ENCODE measurements around the gene TEAD1. TPM values are rescaled to one million over a fixed set of nuclear protein-coding genes. Genes with fewer than 3 reads are reported as not detected.

Gene TEAD1
- total and polyA plus RNA-seq, 2 experiments from 2014 or later: 24.5 to 103 TPM

GRCh38 chr11:12846786-12847615, 172.8 kb downstream of the TEAD1 start:
- no peaks in the 10 kb centered on the region for H3K9me2 ChIP-seq (ENCODE audit: insufficient read depth)
- DNase-seq (ENCODE audit: low spot score): no peak
- H3K27me3 Mint-ChIP-seq (ENCODE audit: insufficient read depth, low read depth, poor library complexity): peaks cover 8% of the 10 kb centered on the region
- H3K36me3 Mint-ChIP-seq (ENCODE audit: low read depth): peaks cover 3% of the 10 kb centered on the region
- peak overlapping the region; percentile 47; the same call in 1 of the 2 replicates for H3K27ac ChIP-seq (ENCODE audit: low read depth)
- H3K27me3 ChIP-seq (ENCODE audit: insufficient read depth): no peaks in the 10 kb centered on the region
- H3K4me3 Mint-ChIP-seq: no peak overlapping the region
- H4K20me1 ChIP-seq (replicated peaks; ENCODE audit: insufficient read depth): peaks cover 2% of the 10 kb centered on the region; the same call in 1 of the 2 replicates
- TF ChIP-seq, protein P1, sequence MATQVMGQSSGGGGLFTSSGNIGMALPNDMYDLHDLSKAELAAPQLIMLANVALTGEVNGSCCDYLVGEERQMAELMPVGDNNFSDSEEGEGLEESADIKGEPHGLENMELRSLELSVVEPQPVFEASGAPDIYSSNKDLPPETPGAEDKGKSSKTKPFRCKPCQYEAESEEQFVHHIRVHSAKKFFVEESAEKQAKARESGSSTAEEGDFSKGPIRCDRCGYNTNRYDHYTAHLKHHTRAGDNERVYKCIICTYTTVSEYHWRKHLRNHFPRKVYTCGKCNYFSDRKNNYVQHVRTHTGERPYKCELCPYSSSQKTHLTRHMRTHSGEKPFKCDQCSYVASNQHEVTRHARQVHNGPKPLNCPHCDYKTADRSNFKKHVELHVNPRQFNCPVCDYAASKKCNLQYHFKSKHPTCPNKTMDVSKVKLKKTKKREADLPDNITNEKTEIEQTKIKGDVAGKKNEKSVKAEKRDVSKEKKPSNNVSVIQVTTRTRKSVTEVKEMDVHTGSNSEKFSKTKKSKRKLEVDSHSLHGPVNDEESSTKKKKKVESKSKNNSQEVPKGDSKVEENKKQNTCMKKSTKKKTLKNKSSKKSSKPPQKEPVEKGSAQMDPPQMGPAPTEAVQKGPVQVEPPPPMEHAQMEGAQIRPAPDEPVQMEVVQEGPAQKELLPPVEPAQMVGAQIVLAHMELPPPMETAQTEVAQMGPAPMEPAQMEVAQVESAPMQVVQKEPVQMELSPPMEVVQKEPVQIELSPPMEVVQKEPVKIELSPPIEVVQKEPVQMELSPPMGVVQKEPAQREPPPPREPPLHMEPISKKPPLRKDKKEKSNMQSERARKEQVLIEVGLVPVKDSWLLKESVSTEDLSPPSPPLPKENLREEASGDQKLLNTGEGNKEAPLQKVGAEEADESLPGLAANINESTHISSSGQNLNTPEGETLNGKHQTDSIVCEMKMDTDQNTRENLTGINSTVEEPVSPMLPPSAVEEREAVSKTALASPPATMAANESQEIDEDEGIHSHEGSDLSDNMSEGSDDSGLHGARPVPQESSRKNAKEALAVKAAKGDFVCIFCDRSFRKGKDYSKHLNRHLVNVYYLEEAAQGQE (IDR thresholded peaks at IDR 0.05; ENCODE audit: unreplicated experiment): no peak
- TF ChIP-seq EZH2phosphoT487 (IDR thresholded peaks at IDR 0.05; ENCODE audit: unreplicated experiment): no peak
- TF ChIP-seq, protein P2, sequence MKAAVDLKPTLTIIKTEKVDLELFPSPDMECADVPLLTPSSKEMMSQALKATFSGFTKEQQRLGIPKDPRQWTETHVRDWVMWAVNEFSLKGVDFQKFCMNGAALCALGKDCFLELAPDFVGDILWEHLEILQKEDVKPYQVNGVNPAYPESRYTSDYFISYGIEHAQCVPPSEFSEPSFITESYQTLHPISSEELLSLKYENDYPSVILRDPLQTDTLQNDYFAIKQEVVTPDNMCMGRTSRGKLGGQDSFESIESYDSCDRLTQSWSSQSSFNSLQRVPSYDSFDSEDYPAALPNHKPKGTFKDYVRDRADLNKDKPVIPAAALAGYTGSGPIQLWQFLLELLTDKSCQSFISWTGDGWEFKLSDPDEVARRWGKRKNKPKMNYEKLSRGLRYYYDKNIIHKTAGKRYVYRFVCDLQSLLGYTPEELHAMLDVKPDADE (IDR thresholded peaks at IDR 0.05): no peak
- TF ChIP-seq, protein P3, sequence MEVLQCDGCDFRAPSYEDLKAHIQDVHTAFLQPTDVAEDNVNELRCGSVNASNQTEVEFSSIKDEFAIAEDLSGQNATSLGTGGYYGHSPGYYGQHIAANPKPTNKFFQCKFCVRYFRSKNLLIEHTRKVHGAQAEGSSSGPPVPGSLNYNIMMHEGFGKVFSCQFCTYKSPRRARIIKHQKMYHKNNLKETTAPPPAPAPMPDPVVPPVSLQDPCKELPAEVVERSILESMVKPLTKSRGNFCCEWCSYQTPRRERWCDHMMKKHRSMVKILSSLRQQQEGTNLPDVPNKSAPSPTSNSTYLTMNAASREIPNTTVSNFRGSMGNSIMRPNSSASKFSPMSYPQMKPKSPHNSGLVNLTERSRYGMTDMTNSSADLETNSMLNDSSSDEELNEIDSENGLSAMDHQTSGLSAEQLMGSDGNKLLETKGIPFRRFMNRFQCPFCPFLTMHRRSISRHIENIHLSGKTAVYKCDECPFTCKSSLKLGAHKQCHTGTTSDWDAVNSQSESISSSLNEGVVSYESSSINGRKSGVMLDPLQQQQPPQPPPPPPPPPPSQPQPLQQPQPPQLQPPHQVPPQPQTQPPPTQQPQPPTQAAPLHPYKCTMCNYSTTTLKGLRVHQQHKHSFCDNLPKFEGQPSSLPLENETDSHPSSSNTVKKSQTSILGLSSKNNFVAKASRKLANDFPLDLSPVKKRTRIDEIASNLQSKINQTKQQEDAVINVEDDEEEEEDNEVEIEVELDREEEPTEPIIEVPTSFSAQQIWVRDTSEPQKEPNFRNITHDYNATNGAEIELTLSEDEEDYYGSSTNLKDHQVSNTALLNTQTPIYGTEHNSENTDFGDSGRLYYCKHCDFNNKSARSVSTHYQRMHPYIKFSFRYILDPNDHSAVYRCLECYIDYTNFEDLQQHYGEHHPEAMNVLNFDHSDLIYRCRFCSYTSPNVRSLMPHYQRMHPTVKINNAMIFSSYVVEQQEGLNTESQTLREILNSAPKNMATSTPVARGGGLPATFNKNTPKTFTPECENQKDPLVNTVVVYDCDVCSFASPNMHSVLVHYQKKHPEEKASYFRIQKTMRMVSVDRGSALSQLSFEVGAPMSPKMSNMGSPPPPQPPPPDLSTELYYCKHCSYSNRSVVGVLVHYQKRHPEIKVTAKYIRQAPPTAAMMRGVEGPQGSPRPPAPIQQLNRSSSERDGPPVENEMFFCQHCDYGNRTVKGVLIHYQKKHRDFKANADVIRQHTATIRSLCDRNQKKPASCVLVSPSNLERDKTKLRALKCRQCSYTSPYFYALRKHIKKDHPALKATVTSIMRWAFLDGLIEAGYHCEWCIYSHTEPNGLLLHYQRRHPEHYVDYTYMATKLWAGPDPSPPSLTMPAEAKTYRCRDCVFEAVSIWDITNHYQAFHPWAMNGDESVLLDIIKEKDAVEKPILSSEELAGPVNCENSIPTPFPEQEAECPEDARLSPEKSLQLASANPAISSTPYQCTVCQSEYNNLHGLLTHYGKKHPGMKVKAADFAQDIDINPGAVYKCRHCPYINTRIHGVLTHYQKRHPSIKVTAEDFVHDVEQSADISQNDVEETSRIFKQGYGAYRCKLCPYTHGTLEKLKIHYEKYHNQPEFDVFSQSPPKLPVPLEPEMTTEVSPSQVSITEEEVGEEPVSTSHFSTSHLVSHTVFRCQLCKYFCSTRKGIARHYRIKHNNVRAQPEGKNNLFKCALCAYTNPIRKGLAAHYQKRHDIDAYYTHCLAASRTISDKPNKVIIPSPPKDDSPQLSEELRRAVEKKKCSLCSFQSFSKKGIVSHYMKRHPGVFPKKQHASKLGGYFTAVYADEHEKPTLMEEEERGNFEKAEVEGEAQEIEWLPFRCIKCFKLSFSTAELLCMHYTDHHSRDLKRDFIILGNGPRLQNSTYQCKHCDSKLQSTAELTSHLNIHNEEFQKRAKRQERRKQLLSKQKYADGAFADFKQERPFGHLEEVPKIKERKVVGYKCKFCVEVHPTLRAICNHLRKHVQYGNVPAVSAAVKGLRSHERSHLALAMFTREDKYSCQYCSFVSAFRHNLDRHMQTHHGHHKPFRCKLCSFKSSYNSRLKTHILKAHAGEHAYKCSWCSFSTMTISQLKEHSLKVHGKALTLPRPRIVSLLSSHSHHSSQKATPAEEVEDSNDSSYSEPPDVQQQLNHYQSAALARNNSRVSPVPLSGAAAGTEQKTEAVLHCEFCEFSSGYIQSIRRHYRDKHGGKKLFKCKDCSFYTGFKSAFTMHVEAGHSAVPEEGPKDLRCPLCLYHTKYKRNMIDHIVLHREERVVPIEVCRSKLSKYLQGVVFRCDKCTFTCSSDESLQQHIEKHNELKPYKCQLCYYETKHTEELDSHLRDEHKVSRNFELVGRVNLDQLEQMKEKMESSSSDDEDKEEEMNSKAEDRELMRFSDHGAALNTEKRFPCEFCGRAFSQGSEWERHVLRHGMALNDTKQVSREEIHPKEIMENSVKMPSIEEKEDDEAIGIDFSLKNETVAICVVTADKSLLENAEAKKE (CRISPR knock-in tag; IDR thresholded peaks at IDR 0.05): no peak
- TF ChIP-seq STAT1 (IDR thresholded peaks at IDR 0.05; ENCODE audit: unreplicated experiment): no peak
- no peak for TF ChIP-seq EZH2 (IDR thresholded peaks at IDR 0.05; ENCODE audit: low read depth, unreplicated experiment)
- TF ChIP-seq NANOG (IDR thresholded peaks at IDR 0.05; ENCODE audit: borderline replicate concordance): no peak
- no peak for TF ChIP-seq ZNF114 (CRISPR knock-in tag; IDR thresholded peaks at IDR 0.05)
- TF ChIP-seq JUNB (IDR thresholded peaks at IDR 0.05; ENCODE audit: unreplicated experiment): no peak
- TF ChIP-seq ZNF331 (CRISPR knock-in tag; IDR thresholded peaks at IDR 0.05; ENCODE audit: low read depth): no peak
- TF ChIP-seq POLR2AphosphoS5 (IDR thresholded peaks at IDR 0.05; ENCODE audit: low read depth): no peak
- TF ChIP-seq, protein P4, sequence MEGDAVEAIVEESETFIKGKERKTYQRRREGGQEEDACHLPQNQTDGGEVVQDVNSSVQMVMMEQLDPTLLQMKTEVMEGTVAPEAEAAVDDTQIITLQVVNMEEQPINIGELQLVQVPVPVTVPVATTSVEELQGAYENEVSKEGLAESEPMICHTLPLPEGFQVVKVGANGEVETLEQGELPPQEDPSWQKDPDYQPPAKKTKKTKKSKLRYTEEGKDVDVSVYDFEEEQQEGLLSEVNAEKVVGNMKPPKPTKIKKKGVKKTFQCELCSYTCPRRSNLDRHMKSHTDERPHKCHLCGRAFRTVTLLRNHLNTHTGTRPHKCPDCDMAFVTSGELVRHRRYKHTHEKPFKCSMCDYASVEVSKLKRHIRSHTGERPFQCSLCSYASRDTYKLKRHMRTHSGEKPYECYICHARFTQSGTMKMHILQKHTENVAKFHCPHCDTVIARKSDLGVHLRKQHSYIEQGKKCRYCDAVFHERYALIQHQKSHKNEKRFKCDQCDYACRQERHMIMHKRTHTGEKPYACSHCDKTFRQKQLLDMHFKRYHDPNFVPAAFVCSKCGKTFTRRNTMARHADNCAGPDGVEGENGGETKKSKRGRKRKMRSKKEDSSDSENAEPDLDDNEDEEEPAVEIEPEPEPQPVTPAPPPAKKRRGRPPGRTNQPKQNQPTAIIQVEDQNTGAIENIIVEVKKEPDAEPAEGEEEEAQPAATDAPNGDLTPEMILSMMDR (conservative IDR thresholded peaks at IDR 0.05; ENCODE audit: low read depth in 2 of 2): no peak
- TF ChIP-seq CREB1 (CRISPR knock-in tag; IDR thresholded peaks at IDR 0.05; ENCODE audit: low read depth): no peak
- no peak for ATAC-seq
- H3K4me2 ChIP-seq: peak overlapping the region; percentile 58; the same call in 1 of the 2 replicates
- peaks cover 50% of the 10 kb centered on the region for H3K4me1 ChIP-seq (ENCODE audit: insufficient read depth)
- no peak overlapping the region for H2AFZ ChIP-seq
- no peaks in the 10 kb centered on the region for H3K9me3 Mint-ChIP-seq
- H3F3A ChIP-seq (replicated peaks; ENCODE audit: low read depth): no peaks in the 10 kb centered on the region
- H3K4me1 Mint-ChIP-seq: peaks cover 50% of the 10 kb centered on the region
- peaks cover 97% of the 10 kb centered on the region for H3K79me2 ChIP-seq (replicated peaks; ENCODE audit: insufficient read depth)
- H3K27ac Mint-ChIP-seq: peak overlapping the region; percentile 52
- no peak overlapping the region for H3K4me3 ChIP-seq
- no peaks in the 10 kb centered on the region for H3K36me3 ChIP-seq (ENCODE audit: insufficient read depth)
